Neuron (in vitro differentiated cells): ENCODE measurements around the gene NSMCE4A.
"Not testable (repeated sequence)": the region's sequence is repeated elsewhere in the genome, so short reads cannot be mapped to it uniquely, and the experiment has no call there.

Experiments used
- H2AFZ ChIP-seq: one replicate; pipeline ENCODE4 v1.6.1; 2013; ENCODE audit warnings: low read depth, mild to moderate bottlenecking, inconsistent platforms, low read length, moderate library complexity
- H3K27me3 ChIP-seq: one replicate; pipeline ENCODE4 v1.6.1; 2013; ENCODE audit warnings: low read length; ENCODE audit not compliant: insufficient read depth
- H3K36me3 ChIP-seq: one replicate; pipeline ENCODE4 v1.6.1; 2013; ENCODE audit warnings: low read length; ENCODE audit not compliant: insufficient read depth
- H3K4me1 ChIP-seq: one replicate; pipeline ENCODE4 v1.6.1; 2013; ENCODE audit warnings: low read length; ENCODE audit not compliant: insufficient read depth
- H3K4me3 ChIP-seq: 2 replicates; pipeline ENCODE4 v1.5.1; 2013; ENCODE audit warnings: mild to moderate bottlenecking, low read length, moderate library complexity
- H3K9me3 ChIP-seq: one replicate; pipeline ENCODE4 v1.6.1; 2013; ENCODE audit warnings: low read length

The NSMCE4A gene

GRCh38 chr10:121974535-121975294, at the start of gene NSMCE4A:
NSMCE4A (minus strand) TSS chr10:121975217; CDS start chr10:121975165, 52 bp downstream.
- Histone ChIP-seq H3K36me3 (peaks cover 21% of the 10 kb centered on the region), H3K4me1 (peaks cover 16% of the 10 kb centered on the region), H3K27me3 (no peaks in the 10 kb centered on the region), H3K4me3 (peak within 1 kb of the TSS; percentile 55), H3K9me3 (peaks cover 2% of the 10 kb centered on the region), H2AFZ (peak within 1 kb of the TSS; percentile 95)

DNA sequence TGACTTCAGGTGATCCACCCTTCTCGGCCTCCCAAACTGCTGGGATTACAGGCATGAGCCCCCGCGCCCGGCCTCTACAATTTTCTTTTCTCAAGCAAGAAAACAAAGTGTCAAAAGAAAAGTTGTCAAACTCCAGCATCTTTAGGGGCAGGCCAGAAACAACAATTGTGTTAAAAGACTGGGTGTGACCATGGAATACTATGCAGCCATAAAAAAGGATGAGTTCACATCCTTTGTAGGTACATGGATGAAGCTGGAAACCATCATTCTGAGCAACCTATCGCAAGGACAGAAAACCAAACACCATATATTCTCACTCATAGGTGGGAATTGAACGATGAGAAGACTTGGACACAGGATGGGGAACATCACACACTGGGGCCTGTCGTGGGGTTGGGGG, 48.2 kb upstream of the NSMCE4A start:
- not testable (repeated sequence) for H3K36me3 ChIP-seq, H3K4me3 ChIP-seq, H2AFZ ChIP-seq, H3K9me3 ChIP-seq, H3K4me1 ChIP-seq
- H3K27me3 ChIP-seq: peaks cover 24% of the 10 kb centered on the region

GRCh38 chr10:122022276-122022675, 47.3 kb upstream of the NSMCE4A start:
- peaks cover 24% of the 10 kb centered on the region for H3K27me3 ChIP-seq
- no peaks in the 10 kb centered on the region for H3K36me3 ChIP-seq
- peaks cover 2% of the 10 kb centered on the region for H3K9me3 ChIP-seq
- no peak overlapping the region for H3K4me3 ChIP-seq
- H3K4me1 ChIP-seq: peaks cover 9% of the 10 kb centered on the region
- no peak overlapping the region for H2AFZ ChIP-seq

GRCh38 chr10:122021828-122022227, 46.8 kb upstream of the NSMCE4A start:
- peaks cover 2% of the 10 kb centered on the region for H3K9me3 ChIP-seq
- no peak overlapping the region for H3K4me3 ChIP-seq
- H3K4me1 ChIP-seq: peaks cover 9% of the 10 kb centered on the region
- no peak overlapping the region for H2AFZ ChIP-seq
- H3K36me3 ChIP-seq: no peaks in the 10 kb centered on the region
- H3K27me3 ChIP-seq: peaks cover 25% of the 10 kb centered on the region

GRCh38 chr10:122021379-122021778, 46.4 kb upstream of the NSMCE4A start:
- no peaks in the 10 kb centered on the region for H3K36me3 ChIP-seq
- no peak overlapping the region for H3K4me3 ChIP-seq
- peaks cover 2% of the 10 kb centered on the region for H3K9me3 ChIP-seq
- H3K27me3 ChIP-seq: peaks cover 27% of the 10 kb centered on the region
- H2AFZ ChIP-seq: no peak overlapping the region
- peaks cover 9% of the 10 kb centered on the region for H3K4me1 ChIP-seq

- no peaks in the 10 kb centered on the region for H3K36me3 ChIP-seq
- H2AFZ ChIP-seq: no peak overlapping the region
- H3K27me3 ChIP-seq: peaks cover 27% of the 10 kb centered on the region
- peaks cover 9% of the 10 kb centered on the region for H3K4me1 ChIP-seq
- H3K9me3 ChIP-seq: peaks cover 2% of the 10 kb centered on the region
- H3K4me3 ChIP-seq: no peak overlapping the region
These were observed 45.2 kb upstream of the NSMCE4A start for GRCh38 chr10:122020226-122020625.

- peaks cover 27% of the 10 kb centered on the region for H3K27me3 ChIP-seq
- peaks cover 2% of the 10 kb centered on the region for H3K9me3 ChIP-seq
- no peak overlapping the region for H2AFZ ChIP-seq
- no peaks in the 10 kb centered on the region for H3K36me3 ChIP-seq
- no peak overlapping the region for H3K4me3 ChIP-seq
- H3K4me1 ChIP-seq: peaks cover 9% of the 10 kb centered on the region
These were observed 44.5 kb upstream of the NSMCE4A start for GRCh38 chr10:122019414-122019975.

- H3K27me3 ChIP-seq: peaks cover 27% of the 10 kb centered on the region
- peaks cover 2% of the 10 kb centered on the region for H3K9me3 ChIP-seq
- H3K4me3 ChIP-seq: no peak overlapping the region
- H2AFZ ChIP-seq: no peak overlapping the region
- peaks cover 9% of the 10 kb centered on the region for H3K4me1 ChIP-seq
- H3K36me3 ChIP-seq: no peaks in the 10 kb centered on the region
These were observed 44.0 kb upstream of the NSMCE4A start for GRCh38 chr10:122018951-122019413.

- H2AFZ ChIP-seq: no peak overlapping the region
- peaks cover 27% of the 10 kb centered on the region for H3K27me3 ChIP-seq
- peaks cover 2% of the 10 kb centered on the region for H3K9me3 ChIP-seq
- H3K36me3 ChIP-seq: no peaks in the 10 kb centered on the region
- H3K4me1 ChIP-seq: peaks cover 9% of the 10 kb centered on the region
- H3K4me3 ChIP-seq: no peak overlapping the region
These were observed 43.5 kb upstream of the NSMCE4A start for GRCh38 chr10:122018491-122018890.

DNA sequence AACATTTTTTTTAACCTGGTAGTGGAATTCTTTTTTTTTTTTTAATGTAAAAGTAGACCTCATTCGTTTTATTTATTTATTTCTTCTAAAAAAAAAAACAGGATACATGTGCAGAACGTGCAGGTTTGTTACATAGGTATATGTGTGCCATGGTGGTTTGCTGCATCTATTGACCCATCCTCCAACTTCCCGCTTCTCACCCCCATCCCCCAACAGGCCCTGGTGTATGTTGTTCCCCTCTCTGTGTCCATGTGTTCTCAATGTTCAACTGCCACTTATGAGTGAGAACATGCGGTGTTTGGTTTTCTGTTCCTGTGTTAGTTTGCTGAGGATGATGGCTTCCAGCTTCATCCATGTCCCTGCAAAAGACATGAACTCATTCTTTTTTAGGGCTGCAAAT, 42.9 kb upstream of the NSMCE4A start:
- not testable (repeated sequence) for H3K4me1 ChIP-seq, H3K4me3 ChIP-seq, H3K36me3 ChIP-seq, H2AFZ ChIP-seq, H3K9me3 ChIP-seq
- peaks cover 27% of the 10 kb centered on the region for H3K27me3 ChIP-seq

GRCh38 chr10:122014652-122015248, 39.7 kb upstream of the NSMCE4A start:
- Histone ChIP-seq H3K9me3 (peaks cover 3% of the 10 kb centered on the region), H2AFZ (no peak overlapping the region), H3K4me3 (no peak overlapping the region), H3K36me3 (no peaks in the 10 kb centered on the region), H3K27me3 (peaks cover 19% of the 10 kb centered on the region), H3K4me1 (peaks cover 9% of the 10 kb centered on the region)

- Histone ChIP-seq H3K36me3 (no peaks in the 10 kb centered on the region), H3K4me3 (no peak overlapping the region), H3K4me1 (peaks cover 1% of the 10 kb centered on the region), H3K9me3 (peaks cover 3% of the 10 kb centered on the region), H2AFZ (no peak overlapping the region), H3K27me3 (peaks cover 5% of the 10 kb centered on the region)
These were observed 38.3 kb upstream of the NSMCE4A start for GRCh38 chr10:122013311-122013780.

DNA sequence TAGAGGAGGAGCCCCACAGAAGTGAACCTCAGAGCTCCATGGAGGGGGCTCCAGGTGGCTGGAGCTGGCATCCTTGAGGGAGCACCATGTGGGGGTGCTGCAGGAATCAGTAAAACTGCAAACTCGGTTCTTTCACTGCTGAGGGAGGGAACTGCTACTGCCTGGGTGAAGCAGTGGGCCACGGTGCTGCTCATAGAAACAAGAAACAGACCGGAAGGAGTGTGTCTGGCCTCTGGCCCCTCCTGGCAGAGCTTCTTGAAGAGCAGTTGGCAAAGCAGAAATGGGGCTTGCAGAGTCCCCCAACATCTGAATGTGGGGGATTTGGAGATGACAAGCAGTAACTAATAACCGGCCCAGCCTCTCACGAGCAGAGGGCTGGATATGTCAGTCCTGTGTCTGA, 37.7 kb upstream of the NSMCE4A start:
- H3K4me3 ChIP-seq: no peak overlapping the region

More for the DNA sequence above, 37.7 kb upstream of the NSMCE4A start:
- no peaks in the 10 kb centered on the region for H3K4me1 ChIP-seq
- no peak overlapping the region for H2AFZ ChIP-seq
- H3K36me3 ChIP-seq: no peaks in the 10 kb centered on the region
- H3K27me3 ChIP-seq: peaks cover 5% of the 10 kb centered on the region
- H3K9me3 ChIP-seq: peaks cover 3% of the 10 kb centered on the region
